Measurements from ENCODE around the gene POU6F2.

DNA sequence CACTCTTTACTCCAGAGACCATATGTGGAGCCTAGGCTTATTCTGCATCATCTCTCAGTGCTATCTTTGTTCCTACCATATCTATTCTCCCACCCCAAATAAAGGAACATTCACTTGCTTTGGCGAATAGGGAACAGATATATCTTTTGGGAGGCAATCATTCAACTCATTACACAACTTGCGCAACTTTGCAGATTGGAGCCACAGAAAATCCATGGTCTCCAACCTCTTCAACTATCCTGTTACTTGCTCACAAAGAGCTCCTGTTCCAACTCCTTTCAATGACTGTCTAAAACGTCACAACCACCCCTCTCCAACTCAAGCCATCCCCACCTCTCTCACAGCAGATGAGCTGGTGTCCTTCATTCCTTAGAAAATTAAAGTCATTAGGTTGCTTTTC, 203.7 kb downstream of the POU6F2 start:
- TF ChIP-seq, protein P1, sequence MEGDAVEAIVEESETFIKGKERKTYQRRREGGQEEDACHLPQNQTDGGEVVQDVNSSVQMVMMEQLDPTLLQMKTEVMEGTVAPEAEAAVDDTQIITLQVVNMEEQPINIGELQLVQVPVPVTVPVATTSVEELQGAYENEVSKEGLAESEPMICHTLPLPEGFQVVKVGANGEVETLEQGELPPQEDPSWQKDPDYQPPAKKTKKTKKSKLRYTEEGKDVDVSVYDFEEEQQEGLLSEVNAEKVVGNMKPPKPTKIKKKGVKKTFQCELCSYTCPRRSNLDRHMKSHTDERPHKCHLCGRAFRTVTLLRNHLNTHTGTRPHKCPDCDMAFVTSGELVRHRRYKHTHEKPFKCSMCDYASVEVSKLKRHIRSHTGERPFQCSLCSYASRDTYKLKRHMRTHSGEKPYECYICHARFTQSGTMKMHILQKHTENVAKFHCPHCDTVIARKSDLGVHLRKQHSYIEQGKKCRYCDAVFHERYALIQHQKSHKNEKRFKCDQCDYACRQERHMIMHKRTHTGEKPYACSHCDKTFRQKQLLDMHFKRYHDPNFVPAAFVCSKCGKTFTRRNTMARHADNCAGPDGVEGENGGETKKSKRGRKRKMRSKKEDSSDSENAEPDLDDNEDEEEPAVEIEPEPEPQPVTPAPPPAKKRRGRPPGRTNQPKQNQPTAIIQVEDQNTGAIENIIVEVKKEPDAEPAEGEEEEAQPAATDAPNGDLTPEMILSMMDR (IDR thresholded peaks at IDR 0.05; ENCODE audit: low read length) = no peak
- no peak for TF ChIP-seq EZH2 (optimal IDR thresholded peaks at IDR 0.05; ENCODE audit: low read depth, low read length)
- TF ChIP-seq EZH2phosphoT487 (IDR thresholded peaks at IDR 0.05; ENCODE audit: low read length) = no peak
